HG02981 (cell line): ENCODE results near the gene NPR2.

Experiments used
- ATAC-seq: cut with Tn5 transposase; IDR thresholded peaks from one replicate; pipeline ENCODE4 v1.9.1; 2021; ENCODE audit warnings: mild to moderate bottlenecking, moderate library complexity; ENCODE audit not compliant: unreplicated experiment

NPR2 gene

DNA sequence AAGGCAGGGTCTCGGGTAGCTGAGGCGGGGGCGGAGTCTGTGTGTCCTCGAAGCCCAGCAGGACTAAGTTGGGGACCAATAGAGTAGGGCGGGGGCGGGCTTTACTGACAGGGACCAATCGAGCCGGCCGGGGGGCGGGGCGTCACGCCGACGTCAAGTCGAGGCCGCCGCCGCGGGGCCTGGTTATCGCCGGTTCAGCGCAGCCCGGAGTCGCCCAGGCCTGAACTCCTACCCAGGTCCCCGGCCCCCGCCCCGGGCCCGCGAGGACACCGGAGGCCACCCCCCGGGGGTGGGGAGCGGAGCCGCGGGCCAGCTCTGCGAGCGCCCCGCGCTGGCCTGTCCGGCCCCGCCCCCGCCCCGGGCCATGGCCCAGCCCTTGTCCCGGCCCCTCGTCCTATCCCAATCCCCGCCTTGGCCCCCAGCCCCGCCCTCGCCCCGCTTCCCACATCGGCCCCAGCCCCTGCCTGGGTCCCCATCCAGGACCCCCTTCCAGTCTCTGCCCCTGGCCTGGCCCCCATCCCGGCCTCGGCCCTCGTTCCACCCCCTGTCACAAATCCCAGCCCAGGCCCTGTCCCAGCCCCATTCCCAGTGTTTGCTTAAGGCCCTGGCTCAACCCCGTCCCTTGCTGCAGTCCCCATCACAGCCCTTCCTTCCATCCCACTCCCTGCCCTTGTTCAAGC is 37.8 kb downstream of the NPR2 start, which contains the start of gene TMEM8B:
TMEM8B (plus strand) TSS at position 145 of the 680 bp plus-strand sequence; CDS start at position 365, 220 bp downstream.
- peak; percentile 73 for ATAC-seq

DNA sequence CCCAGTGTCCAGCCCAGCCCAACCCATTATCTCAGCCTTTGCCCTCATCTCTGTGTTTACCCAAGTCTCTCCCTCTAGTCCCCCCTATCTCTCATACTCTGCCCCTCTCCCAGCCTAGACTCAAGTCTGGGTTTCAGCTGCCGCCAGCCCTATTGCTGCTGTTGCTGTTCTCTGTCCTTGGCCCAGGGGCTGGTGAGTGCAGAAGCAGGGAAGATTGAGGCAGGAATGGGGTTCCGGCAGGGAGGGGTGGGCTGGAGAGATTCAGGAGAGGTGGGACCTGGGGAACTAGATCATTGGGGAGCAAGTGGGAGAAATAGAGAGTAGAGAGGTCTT is 38.3 kb downstream of the NPR2 start:
- ATAC-seq, result no peak

DNA sequence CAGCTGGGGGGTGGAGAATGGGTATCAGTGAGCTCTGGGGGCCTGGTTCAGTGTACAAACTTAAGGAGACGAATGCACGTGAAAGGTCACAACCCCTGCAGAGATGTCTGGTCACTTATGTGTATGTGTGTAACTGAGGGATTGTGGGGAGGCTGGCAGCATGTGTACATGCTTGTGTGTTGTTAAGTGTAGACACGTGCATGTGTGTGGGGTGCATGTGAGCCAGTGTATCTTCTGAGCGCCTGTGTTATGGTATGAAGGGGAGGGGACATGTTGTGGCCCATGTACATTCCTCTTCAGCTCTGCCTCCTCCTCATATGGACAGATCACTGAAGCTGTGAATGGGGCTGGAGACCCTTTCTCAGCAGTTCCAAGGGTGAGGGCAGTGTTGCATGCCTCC is 39.6 kb downstream of the NPR2 start:
- no peak for ATAC-seq

DNA sequence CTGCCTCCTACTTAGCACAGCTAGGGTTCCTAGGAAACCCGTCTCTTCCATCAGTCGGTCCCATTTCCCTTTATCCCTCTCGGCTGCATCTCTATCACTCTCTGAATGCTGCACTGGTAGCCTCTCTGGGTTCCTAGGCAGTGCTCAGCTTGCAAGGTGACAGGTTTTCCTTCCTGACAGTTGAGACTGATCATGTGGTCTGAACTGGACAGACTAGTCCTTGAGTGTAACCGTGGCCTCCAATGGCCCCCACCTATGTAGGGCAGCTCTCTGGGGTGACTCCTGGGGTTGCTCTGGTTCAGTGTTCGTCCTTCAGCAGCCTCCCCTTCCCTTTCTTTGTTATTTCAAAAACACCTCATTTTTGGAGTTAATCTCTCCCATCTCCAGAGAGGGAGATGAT is 41.4 kb downstream of the NPR2 start:
- ATAC-seq, result no peak

DNA sequence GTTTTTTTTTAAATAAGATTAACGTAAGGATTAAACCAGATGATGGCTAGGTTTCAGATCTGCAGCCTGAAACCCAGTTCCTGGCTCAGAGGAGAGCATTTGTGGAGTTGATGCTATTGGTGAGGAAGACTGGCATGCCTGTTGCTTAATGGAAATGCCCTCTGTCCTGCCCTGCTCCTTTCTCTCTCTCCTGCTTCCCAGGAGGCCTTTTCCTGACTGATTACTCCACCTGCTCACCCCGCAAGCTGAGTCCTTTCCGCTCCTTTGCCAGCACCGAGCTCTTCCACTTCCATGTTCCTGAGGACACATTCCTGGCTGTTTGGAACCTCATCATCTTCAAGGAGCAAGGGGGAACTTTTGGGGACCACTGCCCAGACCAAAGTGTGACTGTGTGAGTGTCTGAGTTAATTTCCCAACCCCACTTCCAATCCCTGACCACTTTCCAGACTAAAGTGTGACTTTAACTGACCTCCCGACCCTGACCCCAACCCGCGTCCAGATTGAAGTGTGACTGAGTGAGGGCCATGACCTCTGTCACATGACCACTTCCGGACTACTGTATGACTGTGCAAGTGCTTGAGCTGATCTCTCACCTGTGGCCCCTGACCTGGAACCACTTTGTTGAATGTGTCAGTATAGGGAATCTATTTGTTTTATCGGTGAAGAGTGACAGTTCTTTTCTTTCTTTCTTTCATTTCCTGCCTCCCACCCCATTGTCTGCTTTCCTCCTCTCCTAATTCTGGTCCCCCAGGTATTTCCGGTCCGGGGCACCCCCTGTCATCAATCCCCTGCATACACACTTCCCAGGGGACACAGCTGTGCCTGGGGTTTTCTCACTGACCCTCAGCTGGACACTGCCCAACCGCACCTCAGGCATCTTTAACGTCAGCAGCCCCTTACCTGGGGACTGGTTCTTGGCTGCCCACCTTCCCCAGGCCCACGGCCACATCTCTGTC is 43.1 kb downstream of the NPR2 start:
- ATAC-seq, result no peak

DNA sequence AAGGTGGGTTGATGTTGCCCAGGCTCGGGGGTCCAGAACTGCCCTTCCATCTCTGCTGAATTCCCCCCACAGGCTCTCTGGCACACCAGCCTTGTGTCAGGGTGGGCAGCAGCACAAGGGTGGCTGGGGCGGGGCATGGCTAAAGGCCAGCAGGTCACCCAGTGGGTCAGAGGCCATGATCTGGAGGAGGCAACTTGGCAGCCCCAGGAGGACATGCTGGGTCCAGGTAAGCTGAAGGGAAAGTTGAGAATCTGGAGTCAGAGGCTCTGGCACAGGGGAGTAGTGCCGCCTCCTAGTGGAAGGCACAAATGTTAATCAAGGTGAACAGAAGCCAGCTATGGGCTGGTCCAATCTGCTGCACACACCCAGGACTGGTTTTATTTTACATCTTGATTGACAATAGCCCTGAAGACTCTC is 43.8 kb downstream of the NPR2 start:
- ATAC-seq, result no peak

DNA sequence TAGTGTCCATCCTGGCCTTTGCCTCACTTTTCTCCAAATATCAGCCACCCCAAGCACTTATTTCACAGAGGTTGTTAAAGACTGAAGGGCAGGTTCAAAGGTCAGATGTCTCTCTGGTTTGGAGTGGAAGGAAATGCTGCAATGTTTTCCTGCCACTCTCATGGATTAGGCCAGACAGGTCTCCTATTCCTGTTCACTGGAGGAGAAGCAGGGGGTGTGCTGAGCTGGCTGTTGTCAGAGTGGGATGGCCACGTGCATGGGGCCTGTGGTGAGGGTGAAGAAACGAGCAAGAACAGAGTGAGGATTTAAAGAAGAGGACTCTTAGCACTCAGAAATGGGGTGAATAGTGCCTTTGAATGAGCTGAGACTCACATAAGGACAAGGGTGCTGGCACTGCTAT is 44.4 kb downstream of the NPR2 start:
- no peak for ATAC-seq

DNA sequence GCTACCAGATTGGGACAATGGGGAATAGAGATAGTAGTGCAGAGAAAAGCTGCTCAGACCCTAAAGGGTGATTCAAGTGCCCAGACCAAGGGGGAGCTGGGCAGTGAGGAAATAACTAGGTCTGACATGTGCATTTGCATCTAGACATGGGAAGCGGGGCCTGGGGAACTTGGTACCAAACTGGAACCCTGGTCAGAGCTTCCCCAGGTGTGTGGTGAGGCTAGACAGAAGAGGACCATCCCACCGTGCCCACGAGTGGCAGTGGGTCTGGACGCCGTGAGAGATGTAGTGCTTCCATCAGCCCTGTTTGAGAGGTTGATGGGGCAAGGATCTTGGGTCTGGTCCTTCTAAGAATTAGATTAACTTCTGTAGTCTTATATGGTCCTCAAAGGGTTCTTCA is 45.2 kb downstream of the NPR2 start:
- no peak for ATAC-seq

DNA sequence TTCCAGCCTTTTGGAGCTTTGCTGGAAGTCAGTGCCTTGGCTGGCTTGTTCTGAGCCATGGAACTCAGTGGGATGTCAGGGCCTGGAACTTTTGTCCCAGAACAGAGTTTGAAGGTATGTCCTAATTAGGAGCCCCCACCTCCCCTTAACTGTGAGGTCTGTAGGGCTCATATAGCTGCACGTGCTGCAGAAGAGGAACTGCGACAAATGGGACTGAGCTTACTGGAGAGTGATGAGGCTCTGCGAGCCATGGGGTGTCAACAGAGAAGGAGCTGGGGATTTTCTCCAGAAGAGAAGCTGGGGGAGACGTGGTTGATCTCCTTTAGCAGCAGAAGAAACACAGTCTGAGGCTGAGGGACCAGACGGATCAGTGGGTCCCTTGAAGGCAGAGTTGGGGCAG is 48.5 kb downstream of the NPR2 start:
- ATAC-seq, result no peak

DNA sequence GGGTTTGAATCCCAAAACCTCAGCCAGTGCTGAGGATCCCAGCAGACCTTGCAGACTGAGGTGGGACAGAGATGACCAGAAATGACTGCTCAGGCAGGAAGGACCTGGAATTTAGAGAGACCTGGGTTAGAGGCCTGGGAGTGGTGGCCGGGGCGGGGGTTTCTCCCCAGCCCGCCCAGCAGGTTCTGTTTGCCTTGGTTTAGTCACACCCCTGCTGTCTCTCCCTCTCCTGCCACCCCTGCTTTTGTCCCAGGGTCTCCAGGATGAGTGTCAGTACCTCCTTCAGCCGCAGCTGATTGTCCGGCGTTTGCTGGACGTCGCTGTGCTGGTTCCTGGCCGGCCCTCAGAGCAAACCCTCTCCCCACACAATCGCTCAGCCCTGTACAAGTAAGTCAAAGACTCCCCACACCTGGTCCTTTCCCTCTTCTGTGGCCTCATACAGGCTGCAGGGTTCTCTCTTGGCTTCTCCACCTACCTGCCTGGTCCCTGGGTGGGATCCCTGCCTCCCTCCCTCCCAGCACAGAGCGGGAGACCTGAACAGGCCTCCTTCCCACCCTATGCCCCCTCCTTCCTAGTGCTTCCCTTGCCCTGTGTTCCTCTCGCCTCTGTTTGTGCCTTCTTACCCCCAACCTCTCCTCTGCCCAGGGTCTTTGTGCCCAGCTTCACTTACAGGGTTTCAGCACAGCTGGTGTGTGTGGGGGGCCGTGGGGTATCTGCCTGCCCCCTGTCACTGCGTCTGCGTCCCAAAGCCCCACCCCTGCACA is 49.7 kb downstream of the NPR2 start:
- ATAC-seq, result no peak

DNA sequence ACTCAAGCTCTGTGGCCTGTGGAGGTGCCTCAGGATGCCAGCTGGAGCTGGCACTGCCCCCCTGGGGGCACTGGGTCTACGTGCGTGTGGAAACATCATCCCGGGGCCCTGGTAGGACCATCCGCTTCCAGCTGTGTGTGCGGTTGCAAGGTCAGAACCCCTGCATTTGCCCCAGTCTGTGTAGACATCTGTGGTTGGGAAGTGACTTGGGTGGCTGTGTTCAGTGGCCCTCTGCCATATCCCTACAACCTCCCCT is 50.2 kb downstream of the NPR2 start:
- ATAC-seq, result no peak

DNA sequence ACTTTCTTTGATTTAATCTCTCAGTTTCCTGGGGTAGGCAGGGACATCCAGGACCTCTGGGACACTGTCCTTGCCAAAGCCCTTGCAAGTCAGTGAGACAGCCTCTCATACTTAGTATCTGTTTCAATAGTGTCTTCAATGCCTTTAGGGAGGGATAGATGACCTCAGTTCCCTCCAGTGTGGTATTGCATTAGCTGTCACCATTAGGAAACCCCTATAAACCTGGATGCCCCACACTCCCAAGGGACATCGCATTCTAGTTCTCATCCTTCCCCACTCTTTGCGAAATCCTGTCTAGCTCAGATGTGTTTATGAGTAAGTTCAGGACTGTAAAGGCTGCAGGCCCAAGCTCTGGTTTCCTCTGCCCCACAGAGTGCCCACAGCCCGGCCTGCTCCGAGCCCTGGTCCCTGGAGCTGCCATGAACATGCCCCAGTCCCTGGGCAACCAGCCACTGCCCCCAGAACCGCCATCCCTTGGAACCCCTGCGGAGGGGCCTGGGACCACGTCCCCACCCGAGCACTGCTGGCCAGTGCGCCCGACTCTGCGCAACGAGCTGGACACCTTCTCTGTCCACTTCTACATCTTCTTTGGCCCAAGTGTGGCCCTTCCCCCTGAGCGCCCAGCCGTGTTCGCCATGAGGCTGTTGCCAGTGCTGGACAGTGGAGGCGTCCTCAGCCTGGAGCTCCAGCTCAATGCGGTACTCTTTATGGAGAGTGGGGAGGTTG is 50.8 kb downstream of the NPR2 start:
- no peak for ATAC-seq

DNA sequence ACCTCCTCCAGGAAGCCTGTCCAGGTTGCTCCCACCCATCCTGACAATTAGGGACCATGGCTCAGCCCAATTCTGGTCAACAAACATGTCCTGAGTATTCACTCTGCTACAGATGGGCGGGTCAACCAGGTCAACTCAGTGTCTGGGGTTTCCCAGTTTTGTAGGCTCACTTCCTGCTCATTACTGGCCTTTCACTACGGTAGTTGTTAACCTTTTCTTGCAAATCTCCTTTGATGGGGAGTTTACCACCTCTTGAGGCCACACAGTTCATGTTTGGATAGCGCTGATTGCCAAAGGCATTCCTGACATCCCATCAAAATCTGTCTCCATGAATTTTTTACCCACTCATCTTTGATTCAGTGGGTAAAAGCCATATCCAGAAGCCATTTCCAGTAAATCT is 51.4 kb downstream of the NPR2 start:
- peak; percentile 45 for ATAC-seq

DNA sequence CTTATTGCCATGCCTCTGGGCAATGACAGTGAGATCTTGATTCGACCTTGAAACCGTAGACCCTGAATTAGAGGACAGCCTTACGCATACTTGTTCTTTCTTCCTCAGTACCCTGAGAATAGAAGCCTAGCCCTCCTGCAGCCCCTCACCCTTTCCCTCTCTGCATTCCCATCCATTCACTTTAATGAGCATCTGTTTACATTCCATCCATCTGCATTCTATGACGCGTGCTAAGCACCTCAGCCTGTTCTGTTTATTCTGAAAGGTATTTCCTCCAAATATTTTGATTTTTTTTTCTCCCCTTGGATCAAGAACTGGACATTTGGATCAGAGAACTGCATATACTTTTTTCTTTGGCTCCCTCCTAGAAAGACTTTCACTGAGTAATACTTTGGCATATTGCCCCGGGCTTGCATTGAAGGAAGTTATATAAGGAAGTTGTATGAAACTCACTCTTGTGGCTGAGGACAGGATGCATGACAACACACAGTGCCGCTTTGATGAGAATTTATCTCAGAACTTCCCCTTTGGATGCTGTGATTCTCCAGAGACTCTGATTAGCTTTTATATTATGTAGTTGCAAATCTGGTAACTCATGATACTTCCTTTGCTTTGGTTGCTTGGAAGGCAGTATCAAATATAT is 53.4 kb downstream of the NPR2 start:
- ATAC-seq, result no peak

DNA sequence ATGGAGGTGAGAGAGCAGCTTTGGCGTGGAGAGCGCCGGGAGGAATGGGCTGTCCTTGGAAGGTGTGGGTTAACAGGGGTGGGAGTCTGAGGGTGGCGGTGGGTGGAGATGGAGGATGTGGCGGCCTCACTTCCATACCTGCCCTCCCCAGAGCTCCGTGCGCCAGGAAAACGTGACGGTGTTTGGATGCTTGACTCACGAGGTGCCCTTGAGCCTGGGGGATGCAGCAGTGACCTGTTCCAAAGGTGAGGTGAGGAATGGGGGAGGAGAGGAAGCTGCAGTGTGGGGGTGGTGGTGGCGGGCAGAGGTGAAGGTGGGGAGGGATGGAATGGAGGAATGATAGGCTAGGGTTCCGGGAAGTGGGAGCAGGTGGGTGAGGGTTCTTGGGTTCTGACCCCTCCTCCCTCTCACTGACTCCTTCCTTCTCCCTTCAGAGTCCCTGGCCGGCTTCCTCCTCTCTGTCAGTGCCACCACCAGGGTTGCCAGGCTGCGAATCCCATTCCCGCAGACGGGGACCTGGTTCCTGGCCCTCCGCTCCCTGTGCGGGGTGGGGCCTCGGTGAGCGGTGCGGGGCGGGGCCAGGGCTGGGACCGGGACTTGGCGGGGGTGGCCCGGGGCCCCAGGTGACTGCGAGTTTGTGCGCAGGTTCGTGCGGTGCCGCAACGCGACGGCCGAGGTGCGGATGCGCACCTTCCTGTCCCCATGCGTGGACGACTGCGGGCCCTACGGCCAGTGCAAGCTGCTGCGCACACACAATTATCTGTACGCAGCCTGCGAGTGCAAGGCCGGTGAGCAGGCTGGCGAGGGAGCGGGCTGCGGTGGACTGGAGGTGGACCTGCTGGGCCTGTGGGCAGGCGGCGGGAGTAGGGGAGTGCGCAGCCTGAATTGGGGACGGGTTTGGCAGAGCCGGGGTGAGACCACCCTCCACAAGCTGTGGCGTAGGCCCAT is 54.7 kb downstream of the NPR2 start:
- no peak for ATAC-seq

DNA sequence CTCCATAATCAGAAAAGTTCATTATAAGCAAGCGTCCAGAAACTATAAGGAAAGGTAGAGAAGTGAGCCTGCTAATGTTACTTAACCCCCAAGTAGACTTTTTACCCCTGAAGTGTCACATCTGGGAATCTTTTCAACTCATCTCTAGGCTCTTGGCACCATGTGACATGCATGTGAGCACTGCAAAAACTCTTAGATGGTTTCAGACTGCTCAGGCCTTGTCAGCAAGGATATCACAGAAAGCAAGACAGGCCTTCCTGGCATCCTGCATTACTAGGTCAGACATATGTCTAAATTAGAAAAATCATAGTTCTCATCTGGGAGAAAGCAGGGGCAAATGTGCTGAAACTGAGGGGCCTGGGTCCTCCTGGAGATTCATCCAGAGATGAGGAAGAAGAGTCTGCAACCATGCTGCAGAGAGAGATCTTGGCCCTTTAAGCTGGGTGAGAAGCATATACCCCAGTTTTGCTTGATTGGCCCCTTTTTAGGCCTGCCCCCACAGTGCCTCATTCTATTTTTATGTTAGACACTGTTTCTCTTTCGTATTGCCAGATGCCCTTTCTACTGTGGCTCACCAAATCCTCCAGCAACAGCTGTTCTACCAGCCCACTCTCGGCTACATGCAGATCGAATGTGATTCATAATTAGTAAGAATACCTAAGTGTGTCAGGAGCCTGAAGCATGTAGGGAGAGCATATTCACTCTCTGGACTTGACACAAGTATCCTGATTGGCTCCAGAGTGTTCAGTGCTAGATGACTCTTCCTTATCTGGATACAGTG is 56.6 kb downstream of the NPR2 start:
- ATAC-seq, result peak; percentile 94

DNA sequence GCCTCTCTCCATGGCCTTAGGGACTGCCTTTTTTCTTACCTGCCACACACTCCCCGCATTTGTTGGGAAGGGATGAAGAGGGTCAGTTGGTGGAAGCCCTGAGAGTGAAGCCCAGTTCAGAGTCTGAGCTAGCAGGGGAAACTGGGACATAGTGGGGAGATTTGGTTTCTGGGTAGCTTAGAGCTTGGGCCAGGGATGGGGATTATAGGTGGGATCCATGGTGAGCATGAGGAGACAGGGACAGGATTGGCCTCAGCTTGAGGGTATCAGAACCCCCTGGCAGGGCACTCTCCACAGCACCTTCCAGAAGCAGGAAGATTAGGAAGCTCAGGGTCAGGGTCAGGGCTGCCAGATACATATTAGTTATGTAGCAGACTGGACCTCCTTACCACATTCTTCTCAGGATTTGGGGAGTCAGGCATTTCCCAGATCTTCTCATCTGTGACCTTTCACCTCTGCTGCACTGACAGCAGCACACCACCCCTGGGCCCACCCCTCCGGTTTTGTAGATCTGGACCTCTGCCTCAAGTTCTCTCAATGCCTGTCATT is 61.0 kb downstream of the NPR2 start:
- no peak for ATAC-seq
